GM12878 (cell line): ENCODE results near the gene FAM81A. TPM values are rescaled to one million over a fixed set of nuclear protein-coding genes. Genes with fewer than 3 reads are reported as not detected.

Source experiments
- ATAC-seq: fragments of 200-7000 bp; cut with Tn5 transposase; 3 replicates; pipeline ENCODE4 v1.9.1; 2020; ENCODE audit warnings: mild to moderate bottlenecking, moderate library complexity
- BruUV-seq: library from RNA; stranded (reverse); fragments of 400-500 nt; replicated peaks from 2 replicates; lab custom pipeline; 2021; lab: Mats Ljungman, UMichigan
- CTCF ChIA-PET: fragments of 300-600 bp; sonication (Branson Sonifier 250); formaldehyde crosslinking; extraction: SDS; loops from one replicate; lab custom pipeline; 2021; ENCODE audit warnings: inconsistent platforms; lab: Yijun Ruan, JAX
- POLR2A ChIA-PET: fragments of 350-600 bp; formaldehyde crosslinking; extraction: SDS; loops from one replicate; lab custom pipeline; 2021; ENCODE audit warnings: inconsistent platforms; lab: Charles Lee
- RAD21 ChIA-PET: fragments of 300-600 bp; sonication (Branson Sonifier 250); formaldehyde crosslinking; loops from one replicate; lab custom pipeline; 2023; ENCODE audit warnings: antibody characterized with exemption; ENCODE audit not compliant: unreplicated experiment; lab: Charles Lee
- SMC1A ChIA-PET: fragments of 300-600 bp; sonication (Branson Sonifier 250); formaldehyde crosslinking; loops from one replicate; lab custom pipeline; 2023; ENCODE audit not compliant: unreplicated experiment, uncharacterized antibody; lab: Charles Lee
- DNase-seq: peaks from one replicate; pipeline ENCODE4 v3.0.0-alpha.2; 2011; ENCODE audit warnings: low read depth, low spot score
- FAIRE-seq: peaks from 3 replicates; lab custom pipeline; 2011; peaks lifted over from hg19 to GRCh38; lab: Jason Lieb, UNC
- H2AFZ ChIP-seq: 2 replicates; pipeline ENCODE4 v1.6.0; 2011; ENCODE audit warnings: low read depth, low read length, control low read depth; ENCODE audit not compliant: control insufficient read depth
- H3K27ac ChIP-seq: 2 replicates; pipeline ENCODE4 v1.5.1; 2011; ENCODE audit warnings: control low read depth; ENCODE audit not compliant: control insufficient read depth, insufficient read depth
- H3K27me3 ChIP-seq, 2 experiments: replicated peaks in 1 of 2; 2 replicates each; pipeline versions ENCODE4 v1.6.0 to v1.6.1; 2011; ENCODE audit warnings: low read length in 1 of 2; ENCODE audit not compliant: control insufficient read depth in 2 of 2, insufficient read depth in 2 of 2
- H3K36me3 ChIP-seq, 2 experiments: 2 replicates each; pipeline ENCODE4 v1.5.1; 2011; ENCODE audit warnings: low read length in 1 of 2; ENCODE audit not compliant: control insufficient read depth in 2 of 2, insufficient read depth in 2 of 2
- H3K4me1 ChIP-seq: 2 replicates; pipeline ENCODE4 v1.6.1; 2011; ENCODE audit warnings: mild to moderate bottlenecking, low read length, moderate library complexity, mixed read lengths; ENCODE audit not compliant: control insufficient read depth, insufficient read depth
- H3K4me2 ChIP-seq: 2 replicates; pipeline ENCODE4 v1.6.0; 2011; ENCODE audit warnings: control low read depth; ENCODE audit not compliant: control insufficient read depth, insufficient read depth
- H3K4me3 ChIP-seq: fragments of 200-600 bp; sonication (generic); 2 replicates; pipeline ENCODE4 v1.5.1; 2016
- H3K79me2 ChIP-seq: 2 replicates; pipeline ENCODE4 v1.6.0; 2011; ENCODE audit warnings: low read length; ENCODE audit not compliant: control insufficient read depth, insufficient read depth
- H3K9ac ChIP-seq: 2 replicates; pipeline ENCODE4 v1.8.0; 2011; ENCODE audit warnings: low read length, control low read depth, mixed read lengths; ENCODE audit not compliant: control insufficient read depth, insufficient read depth
- H3K9me3 ChIP-seq: replicated peaks from 3 replicates; pipeline ENCODE4 v1.5.1; 2011; ENCODE audit warnings: mild to moderate bottlenecking, low read length; ENCODE audit not compliant: control insufficient read depth, insufficient read depth
- H4K20me1 ChIP-seq: 2 replicates; pipeline ENCODE4 v1.6.0; 2011; ENCODE audit not compliant: control insufficient read depth, insufficient read depth
- CHD1 ChIP-seq: IDR thresholded peaks from 2 replicates; pipeline ENCODE4 v1.6.1; 2012; ENCODE audit warnings: low read depth, low read length, improper control_type of control experiment
- CTCF ChIP-seq, 3 experiments: IDR thresholded peaks in 2 of 3; conservative IDR thresholded peaks in 1 of 3; 2 replicates each; pipeline ENCODE4 v1.5.1; 2011; ENCODE audit warnings: low read depth in 3 of 3, low read length in 3 of 3, mild to moderate bottlenecking in 3 of 3, control low read depth in 2 of 3, moderate library complexity in 2 of 3, inconsistent platforms in 1 of 3, mixed read lengths in 1 of 3; ENCODE audit not compliant: control insufficient read depth in 2 of 3, insufficient read depth in 1 of 3; ENCODE audit errors: extremely low read depth in 1 of 3
- HDAC6 ChIP-seq: fragments of 200-600 bp; sonication (generic); IDR thresholded peaks from one replicate; pipeline ENCODE4 v1.8.0; 2017; ENCODE audit warnings: antibody characterized with exemption; ENCODE audit not compliant: unreplicated experiment
- RB1 ChIP-seq: fragments of 450-650 bp; formaldehyde crosslinking; IDR thresholded peaks from 2 replicates; pipeline ENCODE4 v1.6.1; 2017; ENCODE audit warnings: mild to moderate bottlenecking, borderline replicate concordance
- WGBS: methylation state at CpG from one replicate; pipeline ENCODE4 v1.1.6; 2016; ENCODE audit warnings: low lambda C conversion rate; ENCODE audit not compliant: insufficient replicate concordance, insufficient coverage; ENCODE audit errors: missing lambda C conversion rate; 5-methylcytosine and 5-hydroxymethylcytosine counted together
- in situ Hi-C: fragments of 300-500 bp; cut with MboI; formaldehyde crosslinking; loops from 9 replicates; pipeline ENCODE4 v1.14.3; 2018; ENCODE audit warnings: mixed read lengths
- intact Hi-C: fragments of 100-400 bp; cut with micrococcal nuclease; formaldehyde crosslinking; loops from one replicate; pipeline ENCODE4 v1.14.2; 2022; ENCODE audit not compliant: unreplicated experiment
- polyA plus RNA-seq, 11 experiments: library from polyadenylated mRNA; depleted of rRNA in 4 of 11; unstranded in 6 of 11; stranded (reverse) in 5 of 11; fragments of >200 nt; fragmentation: Nextera tagmentation in 4 of 11; fragmentation: Illumina TruSeq in 1 of 11; extraction: Ambion mirVana in 4 of 11; extraction: Trizol in 1 of 11; gene quantifications; 1 replicate in 1 of 11; 2 replicates in 10 of 11; pipeline versions ENCODE4 v1.2.1 to v1.2.3, GENCODE V29; 2011 to 2016; ENCODE audit warnings: inconsistent platforms in 2 of 11, missing spikeins in 2 of 11, low read depth in 1 of 11
- total RNA-seq, 4 experiments: library from RNA; depleted of rRNA in 3 of 4; stranded (reverse); fragments of >200 nt in 3 of 4; fragmentation: Illumina TruSeq in 1 of 4; extraction: Trizol in 1 of 4; gene quantifications; 2 replicates each; pipeline versions ENCODE4 v1.2.1 to v1.2.3, GENCODE V29; 2013 to 2021

Gene FAM81A
- total and polyA plus RNA-seq, 10 of the 15 experiments (the other 5 are each of a cell fraction or from before 2014, with no cell fraction given): 0.18 to 34.5 (median 16.2) TPM

GRCh38 chr15:59396679-59397078, 41.3 kb upstream of the FAM81A start:
- H3K27ac ChIP-seq: no peak overlapping the region
- no TSS peak for BruUV-seq

More at GRCh38 chr15:59396679-59397078, 41.3 kb upstream of the FAM81A start:
- Histone ChIP-seq H3K79me2 (no peaks in the 10 kb centered on the region; the same call in 1 of the 2 replicates), H2AFZ (no peak overlapping the region), H3K36me3 (no peaks in the 10 kb centered on the region), H3K9ac (no peak overlapping the region), H3K4me3 (no peak overlapping the region), H3K9me3 (no peaks in the 10 kb centered on the region), H3K27me3 (no peaks in the 10 kb centered on the region), H3K4me2 (no peak overlapping the region), H3K4me1 (peaks cover 39% of the 10 kb centered on the region), H4K20me1 (no peaks in the 10 kb centered on the region)
- DNase-seq: no peak
- in situ Hi-C loops: no loop called here
- RAD21 ChIA-PET: interaction anchor here (6.6 kb wide), 1 partner anchor 15 kb away, joined by 78 read pairs; no protein-coding TSS in a partner anchor
- TF ChIP-seq CTCF (IDR thresholded peaks at IDR 0.05 in 2 of 3, conservative IDR thresholded peaks at IDR 0.05 in 1 of 3; ENCODE audit: control insufficient read depth in 2 of 3, extremely low read depth in 1 of 3, insufficient read depth in 1 of 3, low read depth in 3 of 3, low read length in 3 of 3) (0 out of 6 replicates have a peak, but pooled peaks of 1 of the 3 experiments have one; percentile 0), HDAC6 (no peak), RB1 (no peak), CHD1 (no peak)
- no peak for ATAC-seq
- intact Hi-C loops: no loop called here
- 26% methylated on average over 3 of the region's 3 CpGs for WGBS
- SMC1A ChIA-PET: interaction anchor here (1.0 to 6.4 kb wide), 2 partner anchors 12 to 15 kb away, joined by 4 to 67 read pairs; no protein-coding TSS in a partner anchor
- POLR2A ChIA-PET: interaction anchor here (0.6 to 0.7 kb wide), 2 partner anchors 9 to 30 kb away, joined by 3 to 4 read pairs; no protein-coding TSS in a partner anchor
- FAIRE-seq: no peak
- CTCF ChIA-PET: interaction anchor here (0.6 kb wide), 2 partner anchors 13 to 19 kb away, joined by 3 to 4 read pairs; no protein-coding TSS in a partner anchor
